ENCODE results near the gene SPR.

Gene SPR

DNA sequence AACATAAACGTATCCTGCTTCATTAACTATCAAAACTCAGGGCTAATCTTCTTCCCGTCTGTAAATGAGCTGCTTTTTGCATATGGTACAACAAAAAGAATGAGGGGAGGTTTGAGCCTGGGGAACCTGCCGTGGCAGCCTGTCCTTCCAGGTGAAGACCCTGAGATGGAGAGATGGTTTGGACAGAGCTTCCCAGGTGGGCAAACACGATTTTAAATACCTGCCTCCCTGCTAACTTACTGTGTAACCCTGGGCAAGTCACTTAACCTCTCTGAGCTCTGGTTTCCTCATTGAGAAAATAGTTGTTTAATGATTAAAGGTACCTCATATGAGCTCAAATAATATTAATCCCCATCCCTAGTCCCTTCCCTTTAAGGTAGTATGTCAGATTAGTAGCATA is 39.2 kb downstream of the SPR start:
- DNase-seq (ENCODE audit: extremely low spot score): no peak
- ChIA-PET CTCF (interaction anchor here (1.3 to 1.5 kb wide), 2 partner anchors 9 to 33 kb away, joined by 5 read pairs; partner anchors contain the start of gene EMX1), POLR2A (no interaction called here)
- TF ChIP-seq L3MBTL2 (conservative IDR thresholded peaks at IDR 0.05) (no peak), TARDBP (IDR thresholded peaks at IDR 0.05) (no peak), FOXM1 (IDR thresholded peaks at IDR 0.05; ENCODE audit: borderline replicate concordance) (no peak), LEF1 (IDR thresholded peaks at IDR 0.05; ENCODE audit: borderline replicate concordance) (no peak), HDGF (IDR thresholded peaks at IDR 0.05; ENCODE audit: borderline replicate concordance) (no peak), BHLHE40 (IDR thresholded peaks at IDR 0.05; ENCODE audit: borderline replicate concordance) (no peak), ZNF384 (IDR thresholded peaks at IDR 0.05) (no peak), CTBP1 (IDR thresholded peaks at IDR 0.05; ENCODE audit: borderline replicate concordance) (no peak), FOXK2 (IDR thresholded peaks at IDR 0.05) (no peak), ARNT (IDR thresholded peaks at IDR 0.05) (no peak), NFRKB (IDR thresholded peaks at IDR 0.05) (no peak)
- TF ChIP-seq, protein P1, sequence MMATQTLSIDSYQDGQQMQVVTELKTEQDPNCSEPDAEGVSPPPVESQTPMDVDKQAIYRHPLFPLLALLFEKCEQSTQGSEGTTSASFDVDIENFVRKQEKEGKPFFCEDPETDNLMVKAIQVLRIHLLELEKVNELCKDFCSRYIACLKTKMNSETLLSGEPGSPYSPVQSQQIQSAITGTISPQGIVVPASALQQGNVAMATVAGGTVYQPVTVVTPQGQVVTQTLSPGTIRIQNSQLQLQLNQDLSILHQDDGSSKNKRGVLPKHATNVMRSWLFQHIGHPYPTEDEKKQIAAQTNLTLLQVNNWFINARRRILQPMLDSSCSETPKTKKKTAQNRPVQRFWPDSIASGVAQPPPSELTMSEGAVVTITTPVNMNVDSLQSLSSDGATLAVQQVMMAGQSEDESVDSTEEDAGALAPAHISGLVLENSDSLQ (IDR thresholded peaks at IDR 0.05): no peak

DNA sequence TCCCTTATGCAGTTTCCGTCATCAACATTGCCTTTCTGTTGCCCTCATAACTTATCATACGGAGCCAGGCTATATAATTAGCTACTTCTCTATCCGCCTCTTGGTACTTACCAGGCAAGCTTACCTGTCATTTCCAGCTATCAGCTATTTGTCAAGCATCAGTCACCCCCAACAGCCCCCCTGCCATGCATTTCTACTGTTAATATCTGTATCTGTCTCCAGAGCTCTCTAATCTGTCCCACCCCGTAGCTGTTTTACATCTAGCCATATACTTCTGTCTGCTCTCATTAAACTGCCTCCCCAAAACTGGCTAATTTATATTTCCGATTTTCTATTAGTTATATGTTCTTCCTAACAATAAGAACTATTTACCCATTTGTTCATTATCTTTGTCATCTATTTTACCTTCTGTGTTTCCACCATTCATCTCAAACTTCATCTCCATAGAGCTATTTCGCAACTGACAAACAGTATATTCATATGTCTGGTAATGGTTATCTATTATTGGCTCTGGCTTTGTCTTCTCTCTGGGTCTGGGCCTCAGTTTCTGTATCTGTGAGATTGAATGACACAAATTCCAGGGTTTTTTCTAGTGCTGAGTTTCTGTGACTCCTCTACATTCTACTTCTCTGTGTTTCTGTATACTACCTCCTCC is 39.7 kb downstream of the SPR start:
- ChIA-PET POLR2A (interaction anchor here (1.1 kb wide), 1 partner anchor 31 kb away, joined by 4 read pairs; no protein-coding TSS in a partner anchor), CTCF (interaction anchor here (1.3 to 1.5 kb wide), 2 partner anchors 10 to 34 kb away, joined by 5 read pairs; partner anchors contain the start of gene EMX1)
- no peak for DNase-seq (ENCODE audit: extremely low spot score)
- TF ChIP-seq ARNT (IDR thresholded peaks at IDR 0.05): no peak
- no peak for TF ChIP-seq SUZ12 (IDR thresholded peaks at IDR 0.05)

DNA sequence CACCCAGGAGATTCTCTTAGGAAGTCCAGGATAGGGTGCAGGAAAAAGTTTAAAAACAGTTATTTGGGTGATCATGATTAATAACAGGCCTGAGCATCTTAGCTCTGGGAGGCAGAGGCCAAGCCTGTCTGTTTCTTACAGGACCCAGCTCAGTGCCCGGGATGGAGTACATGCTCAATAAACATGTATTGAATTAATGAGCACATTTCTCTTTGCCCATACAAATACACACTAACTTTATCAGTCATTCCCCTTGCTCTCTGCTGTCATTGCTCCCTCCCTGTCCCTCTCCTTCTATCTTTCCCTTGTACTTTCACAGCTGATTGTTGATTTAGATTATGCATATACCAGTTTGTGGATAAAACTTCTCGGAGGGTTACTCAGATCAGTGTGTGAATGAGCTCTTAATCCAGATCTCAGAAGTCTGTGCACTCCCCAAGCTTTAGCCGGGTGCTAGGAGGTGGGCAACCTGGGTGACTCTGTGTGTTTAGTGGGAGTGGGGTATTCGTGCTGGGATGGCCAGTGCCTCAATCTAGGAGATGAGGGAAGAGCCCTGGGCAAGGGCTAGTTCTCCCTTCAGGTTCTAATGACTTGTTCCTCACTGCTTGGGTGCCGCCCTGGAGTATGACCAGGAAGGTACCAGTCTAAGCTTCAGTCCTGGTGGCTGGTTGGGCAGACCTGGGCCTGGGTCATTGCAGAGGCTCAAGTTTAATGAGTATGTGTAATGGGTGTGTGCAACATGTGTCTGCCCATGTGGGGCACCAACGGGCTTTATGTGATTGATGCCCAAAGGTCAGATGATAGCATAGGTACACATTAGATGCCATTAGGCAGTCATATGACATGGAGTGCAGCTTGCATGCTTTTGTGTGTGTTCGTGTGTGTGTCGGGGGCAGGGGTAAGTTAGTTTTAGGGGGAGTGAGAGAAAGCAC is 40.7 kb downstream of the SPR start:
- POLR2A ChIA-PET: interaction anchor here (1.1 kb wide), 1 partner anchor 32 kb away, joined by 4 read pairs; no protein-coding TSS in a partner anchor
- CTCF ChIA-PET: no interaction called here
- DNase-seq (ENCODE audit: extremely low spot score): no peak
- TF ChIP-seq FOXK2 (IDR thresholded peaks at IDR 0.05) (no peak), LEF1 (IDR thresholded peaks at IDR 0.05; ENCODE audit: borderline replicate concordance) (no peak), ZNF384 (IDR thresholded peaks at IDR 0.05) (no peak), HDGF (IDR thresholded peaks at IDR 0.05; ENCODE audit: borderline replicate concordance) (no peak), SP1 (IDR thresholded peaks at IDR 0.05) (no peak), L3MBTL2 (conservative IDR thresholded peaks at IDR 0.05) (no peak), TARDBP (IDR thresholded peaks at IDR 0.05) (no peak), NFRKB (IDR thresholded peaks at IDR 0.05) (no peak), BHLHE40 (IDR thresholded peaks at IDR 0.05; ENCODE audit: borderline replicate concordance) (no peak), ELF4 (IDR thresholded peaks at IDR 0.05) (no peak), SUZ12 (IDR thresholded peaks at IDR 0.05) (no peak), FOXM1 (IDR thresholded peaks at IDR 0.05; ENCODE audit: borderline replicate concordance) (no peak)

DNA sequence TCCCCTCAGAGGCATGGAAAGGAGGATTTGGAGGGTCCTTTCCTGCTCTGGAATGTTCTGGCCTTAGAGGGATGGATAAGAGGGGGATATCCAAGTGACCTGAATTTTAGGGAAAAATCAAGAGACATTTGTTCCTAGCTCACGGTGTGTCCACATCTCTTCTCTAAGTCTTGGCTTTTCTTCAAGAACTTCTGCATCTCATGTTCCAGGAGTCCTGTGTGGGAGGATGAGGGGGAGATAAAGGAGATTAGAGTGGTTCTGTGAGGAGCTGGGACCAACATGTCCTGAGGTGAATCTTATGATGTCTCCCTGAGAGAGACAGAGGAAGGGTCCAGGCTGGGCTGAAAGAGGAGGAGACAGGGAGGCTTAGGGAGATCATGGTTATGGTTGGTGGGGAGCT is 41.8 kb downstream of the SPR start:
- CTCF ChIA-PET: interaction anchor here (0.6 kb wide), 1 partner anchor 45 kb away, joined by 3 read pairs; no protein-coding TSS in a partner anchor
- no peak for DNase-seq (ENCODE audit: extremely low spot score)
- no peak for TF ChIP-seq L3MBTL2 (conservative IDR thresholded peaks at IDR 0.05)
- no peak for TF ChIP-seq HDGF (IDR thresholded peaks at IDR 0.05; ENCODE audit: borderline replicate concordance)
- no peak for TF ChIP-seq LEF1 (IDR thresholded peaks at IDR 0.05; ENCODE audit: borderline replicate concordance)
- no peak for TF ChIP-seq ELF4 (IDR thresholded peaks at IDR 0.05)
- TF ChIP-seq SUZ12 (IDR thresholded peaks at IDR 0.05): no peak
- no peak for TF ChIP-seq SP1 (IDR thresholded peaks at IDR 0.05)
- TF ChIP-seq BHLHE40 (IDR thresholded peaks at IDR 0.05; ENCODE audit: borderline replicate concordance): no peak
- TF ChIP-seq CTBP1 (IDR thresholded peaks at IDR 0.05; ENCODE audit: borderline replicate concordance): no peak
- no peak for TF ChIP-seq ARNT (IDR thresholded peaks at IDR 0.05)
- no peak for TF ChIP-seq NFRKB (IDR thresholded peaks at IDR 0.05)
- TF ChIP-seq, protein P1 (IDR thresholded peaks at IDR 0.05): no peak
- no peak for TF ChIP-seq FOXK2 (IDR thresholded peaks at IDR 0.05)
- TF ChIP-seq ZNF384 (IDR thresholded peaks at IDR 0.05): no peak
- no peak for TF ChIP-seq TARDBP (IDR thresholded peaks at IDR 0.05)
- POLR2A ChIA-PET: no interaction called here

DNA sequence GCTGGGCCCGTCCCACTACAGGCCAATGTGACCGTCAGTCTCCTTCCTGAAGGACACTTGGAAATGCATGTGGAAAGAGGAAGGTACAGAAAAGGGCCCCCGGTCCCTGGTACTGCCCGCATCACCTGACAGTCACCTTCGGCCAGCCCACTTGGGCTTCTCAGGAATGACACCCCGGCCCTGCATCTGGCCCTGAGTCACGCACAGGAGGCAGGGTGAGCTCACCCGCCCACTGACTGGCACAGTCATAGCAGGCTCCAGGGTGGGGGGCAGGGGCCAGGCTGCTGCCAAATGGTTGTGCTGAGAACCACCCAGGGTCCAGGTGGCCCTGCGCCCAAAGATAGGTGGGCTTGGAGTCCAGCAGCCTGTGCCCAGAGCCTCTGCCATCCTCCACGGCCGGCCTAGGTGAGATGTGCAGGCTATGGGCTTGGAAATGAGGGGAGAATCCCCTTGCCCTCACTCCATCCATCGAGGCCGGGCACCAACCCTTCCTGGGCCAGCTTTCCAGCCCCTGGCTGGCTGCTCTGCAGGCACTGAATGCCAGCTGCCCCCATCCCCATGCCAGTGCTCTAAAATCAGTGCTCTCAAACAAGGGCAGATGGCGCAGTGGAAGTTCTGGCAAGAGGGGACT is 44.2 kb downstream of the SPR start:
- TF ChIP-seq L3MBTL2 (conservative IDR thresholded peaks at IDR 0.05): no peak
- TF ChIP-seq ARNT (IDR thresholded peaks at IDR 0.05): no peak
- TF ChIP-seq ELF4 (IDR thresholded peaks at IDR 0.05): no peak
- no peak for TF ChIP-seq ZNF384 (IDR thresholded peaks at IDR 0.05)
- TF ChIP-seq SUZ12 (IDR thresholded peaks at IDR 0.05): no peak
- TF ChIP-seq HDGF (IDR thresholded peaks at IDR 0.05; ENCODE audit: borderline replicate concordance): no peak
- TF ChIP-seq BHLHE40 (IDR thresholded peaks at IDR 0.05; ENCODE audit: borderline replicate concordance): no peak
- TF ChIP-seq SP1 (IDR thresholded peaks at IDR 0.05): no peak
- no peak for TF ChIP-seq FOXA1 (IDR thresholded peaks at IDR 0.05)
- no peak for TF ChIP-seq CTBP1 (IDR thresholded peaks at IDR 0.05; ENCODE audit: borderline replicate concordance)
- no peak for TF ChIP-seq FOXK2 (IDR thresholded peaks at IDR 0.05)
- no peak for TF ChIP-seq TARDBP (IDR thresholded peaks at IDR 0.05)
- TF ChIP-seq NFRKB (IDR thresholded peaks at IDR 0.05): no peak
- TF ChIP-seq, protein P1 (IDR thresholded peaks at IDR 0.05): no peak
- TF ChIP-seq LEF1 (IDR thresholded peaks at IDR 0.05; ENCODE audit: borderline replicate concordance): no peak
- TF ChIP-seq FOXM1 (IDR thresholded peaks at IDR 0.05; ENCODE audit: borderline replicate concordance): no peak
- no peak for DNase-seq (ENCODE audit: extremely low spot score)
- ChIA-PET CTCF (interaction anchor here (4.1 kb wide), 1 partner anchor 38 kb away, joined by 19 read pairs; no protein-coding TSS in a partner anchor), POLR2A (no interaction called here)
